ENCODE results near the gene SMS.

DNA sequence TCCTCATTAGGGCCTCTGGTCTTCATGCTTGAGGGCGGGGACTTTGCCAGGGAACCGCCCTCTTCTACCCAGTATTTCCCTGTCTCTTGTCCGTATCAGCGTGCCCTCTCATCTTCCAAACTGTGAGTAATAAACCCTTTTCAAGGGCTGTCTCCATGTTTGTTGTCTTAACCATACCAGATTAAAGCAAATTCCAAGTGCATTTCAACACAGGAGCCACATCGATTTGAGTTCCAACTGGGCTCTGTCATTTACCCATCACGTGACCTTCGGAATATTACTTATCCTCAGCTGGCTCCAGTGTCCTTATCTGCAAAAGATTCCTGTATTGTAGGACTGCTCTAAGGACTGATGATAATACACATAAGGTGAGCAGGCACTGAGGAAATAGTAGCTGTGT lies 85.2 kb downstream of the SMS start:
- TF ChIP-seq, protein P1, sequence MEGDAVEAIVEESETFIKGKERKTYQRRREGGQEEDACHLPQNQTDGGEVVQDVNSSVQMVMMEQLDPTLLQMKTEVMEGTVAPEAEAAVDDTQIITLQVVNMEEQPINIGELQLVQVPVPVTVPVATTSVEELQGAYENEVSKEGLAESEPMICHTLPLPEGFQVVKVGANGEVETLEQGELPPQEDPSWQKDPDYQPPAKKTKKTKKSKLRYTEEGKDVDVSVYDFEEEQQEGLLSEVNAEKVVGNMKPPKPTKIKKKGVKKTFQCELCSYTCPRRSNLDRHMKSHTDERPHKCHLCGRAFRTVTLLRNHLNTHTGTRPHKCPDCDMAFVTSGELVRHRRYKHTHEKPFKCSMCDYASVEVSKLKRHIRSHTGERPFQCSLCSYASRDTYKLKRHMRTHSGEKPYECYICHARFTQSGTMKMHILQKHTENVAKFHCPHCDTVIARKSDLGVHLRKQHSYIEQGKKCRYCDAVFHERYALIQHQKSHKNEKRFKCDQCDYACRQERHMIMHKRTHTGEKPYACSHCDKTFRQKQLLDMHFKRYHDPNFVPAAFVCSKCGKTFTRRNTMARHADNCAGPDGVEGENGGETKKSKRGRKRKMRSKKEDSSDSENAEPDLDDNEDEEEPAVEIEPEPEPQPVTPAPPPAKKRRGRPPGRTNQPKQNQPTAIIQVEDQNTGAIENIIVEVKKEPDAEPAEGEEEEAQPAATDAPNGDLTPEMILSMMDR (IDR thresholded peaks at IDR 0.05; ENCODE audit: insufficient read depth, low read length), result no peak
- TF ChIP-seq GABPA (IDR thresholded peaks at IDR 0.05; ENCODE audit: low read depth), result no peak
- no peak for TF ChIP-seq SPI1 (IDR thresholded peaks at IDR 0.05; ENCODE audit: borderline replicate concordance, low read depth)
- TF ChIP-seq POLR2AphosphoS5 (IDR thresholded peaks at IDR 0.05; ENCODE audit: low read depth), result no peak
